CD4-positive, alpha-beta memory T cell (primary cell): ENCODE data around the gene EDC3. TPM values are rescaled to one million over a fixed set of nuclear protein-coding genes. Genes with fewer than 3 reads are reported as not detected.
A peak's percentile ranks its signal among the peaks of the same experiment; 100 is the strongest.

ENCODE experiments used
- CTCF ChIA-PET: fragments of 350-600 bp; sonication (Branson Sonifier 250); formaldehyde crosslinking; loops from one replicate; lab custom pipeline; 2021; ENCODE audit warnings: inconsistent platforms; ENCODE audit not compliant: partially characterized antibody; lab: Charles Lee
- POLR2A ChIA-PET: fragments of 350-600 bp; sonication (Branson Sonifier 250); formaldehyde crosslinking; loops from one replicate; lab custom pipeline; 2021; ENCODE audit not compliant: partially characterized antibody; lab: Charles Lee
- DNase-seq, 5 donors: peaks; one replicate each; pipeline versions ENCODE4 v3.0.0 to v3.0.0-alpha.2; 2020 to 2022; ENCODE audit warnings: mixed read lengths in 1 of 5
- H3K27ac ChIP-seq: one replicate; pipeline ENCODE4 v1.7.0; 2013; ENCODE audit warnings: low read depth, low read length
- H3K27me3 ChIP-seq: 2 replicates; pipeline ENCODE4 v1.7.0; 2013; ENCODE audit warnings: mild to moderate bottlenecking, low read length, moderate library complexity; ENCODE audit not compliant: insufficient read depth
- H3K36me3 ChIP-seq: 2 replicates; pipeline ENCODE4 v1.7.0; 2013; ENCODE audit warnings: mild to moderate bottlenecking, low read length, moderate library complexity; ENCODE audit not compliant: insufficient read depth
- H3K4me1 ChIP-seq: 2 replicates; pipeline ENCODE4 v1.7.0; 2013; ENCODE audit warnings: mild to moderate bottlenecking, low read length, moderate library complexity; ENCODE audit not compliant: insufficient read depth
- H3K4me3 ChIP-seq, 2 donors: one replicate each; pipeline ENCODE4 v1.7.0; 2013; ENCODE audit warnings: low read length in 2 of 2, mild to moderate bottlenecking in 1 of 2
- H3K9me3 ChIP-seq, 2 donors: one replicate each; pipeline ENCODE4 v1.7.0; 2013; ENCODE audit warnings: low read length in 2 of 2, control low read depth in 1 of 2; ENCODE audit not compliant: control insufficient read depth in 1 of 2
- H3K27ac Mint-ChIP-seq, 7 donors: one replicate each; pipeline ENCODE4 v1.8.0; 2020 to 2021; ENCODE audit warnings: mixed read lengths in 7 of 7, mild to moderate bottlenecking in 6 of 7, inconsistent platforms in 3 of 7, moderate library complexity in 3 of 7
- H3K27me3 Mint-ChIP-seq, 2 donors: one replicate each; pipeline ENCODE4 v1.8.0; 2020 to 2021; ENCODE audit warnings: mixed read lengths in 2 of 2
- H3K36me3 Mint-ChIP-seq, 2 donors: one replicate each; pipeline ENCODE4 v1.8.0; 2020 to 2021; ENCODE audit warnings: mixed read lengths in 2 of 2, inconsistent platforms in 1 of 2, mild to moderate bottlenecking in 1 of 2
- H3K4me1 Mint-ChIP-seq, 4 donors: one replicate each; pipeline ENCODE4 v1.8.0; 2020 to 2021; ENCODE audit warnings: mixed read lengths in 4 of 4, mild to moderate bottlenecking in 1 of 4
- H3K4me3 Mint-ChIP-seq, 8 donors: one replicate each; pipeline ENCODE4 v1.8.0; 2020 to 2021; ENCODE audit warnings: mixed read lengths in 8 of 8, mild to moderate bottlenecking in 7 of 8, moderate library complexity in 6 of 8, inconsistent platforms in 3 of 8
- H3K9me3 Mint-ChIP-seq, 8 donors: one replicate each; pipeline ENCODE4 v1.8.0; 2020 to 2021; ENCODE audit warnings: mixed read lengths in 8 of 8, mild to moderate bottlenecking in 5 of 8, inconsistent platforms in 3 of 8, moderate library complexity in 1 of 8
- intact Hi-C: fragments of 100-400 bp; cut with micrococcal nuclease; formaldehyde crosslinking; loops from one replicate; pipeline ENCODE4 v1.15.1; 2023
- polyA plus RNA-seq, 2 donors: library from polyadenylated mRNA; unstranded; fragments of 300-500 nt; fragmentation: Illumina TruSeq; gene quantifications; one replicate each; pipeline ENCODE4 v1.2.3, GENCODE V29; 2021
- total RNA-seq, 2 experiments: library from RNA; stranded (reverse); gene quantifications; one replicate each; pipeline ENCODE4 v1.2.3, GENCODE V29; 2021

The EDC3 gene
- total and polyA plus RNA-seq, 4 experiments from 2014 or later: 22.9 to 40.7 (median 34.4) TPM

DNA sequence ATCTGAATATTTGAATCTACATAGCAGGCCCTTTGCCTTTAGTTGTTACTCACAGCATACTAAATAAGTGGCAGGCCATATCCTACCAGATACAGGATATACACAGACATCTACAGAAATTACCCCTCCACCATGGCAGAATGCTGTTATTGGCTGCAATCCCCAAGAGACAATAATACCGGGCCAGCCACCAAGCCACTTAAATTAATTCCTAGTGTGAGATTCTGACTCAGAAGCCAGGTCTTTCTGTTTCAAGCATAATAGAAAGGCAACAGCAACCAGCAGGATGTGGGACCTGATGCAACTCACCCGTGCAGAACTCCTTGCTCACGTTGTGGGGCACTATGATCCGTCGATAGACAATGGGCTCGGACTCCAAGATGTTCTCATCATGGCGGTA, 40.4 kb downstream of the EDC3 start:
- H3K27ac ChIP-seq: no peak overlapping the region
- no peaks in the 10 kb centered on the region for H3K27me3 ChIP-seq
- CTCF ChIA-PET: interaction anchor here (1.2 to 1.4 kb wide), 2 partner anchors 23 to 114 kb away, joined by 3 to 6 read pairs; no protein-coding TSS in a partner anchor
- no peak overlapping the region for H3K4me3 ChIP-seq
- no peaks in the 10 kb centered on the region for H3K9me3 ChIP-seq
- peaks cover 6 to 12% (median 8%) of the 10 kb centered on the region in 4 donors for H3K4me1 Mint-ChIP-seq
- POLR2A ChIA-PET: no interaction called here
- H3K4me1 ChIP-seq: no peaks in the 10 kb centered on the region
- no peak overlapping the region for H3K4me3 Mint-ChIP-seq
- peak overlapping the region in 1 of 7 donors; percentile 23 for H3K27ac Mint-ChIP-seq
- H3K36me3 ChIP-seq: peaks cover 4% of the 10 kb centered on the region
- H3K36me3 Mint-ChIP-seq: peaks cover 17 to 24% of the 10 kb centered on the region in 2 donors
- intact Hi-C loops: no loop called here
- H3K27me3 Mint-ChIP-seq: no peaks in the 10 kb centered on the region
- no peaks in the 10 kb centered on the region for H3K9me3 Mint-ChIP-seq
- DNase-seq: no peak

DNA sequence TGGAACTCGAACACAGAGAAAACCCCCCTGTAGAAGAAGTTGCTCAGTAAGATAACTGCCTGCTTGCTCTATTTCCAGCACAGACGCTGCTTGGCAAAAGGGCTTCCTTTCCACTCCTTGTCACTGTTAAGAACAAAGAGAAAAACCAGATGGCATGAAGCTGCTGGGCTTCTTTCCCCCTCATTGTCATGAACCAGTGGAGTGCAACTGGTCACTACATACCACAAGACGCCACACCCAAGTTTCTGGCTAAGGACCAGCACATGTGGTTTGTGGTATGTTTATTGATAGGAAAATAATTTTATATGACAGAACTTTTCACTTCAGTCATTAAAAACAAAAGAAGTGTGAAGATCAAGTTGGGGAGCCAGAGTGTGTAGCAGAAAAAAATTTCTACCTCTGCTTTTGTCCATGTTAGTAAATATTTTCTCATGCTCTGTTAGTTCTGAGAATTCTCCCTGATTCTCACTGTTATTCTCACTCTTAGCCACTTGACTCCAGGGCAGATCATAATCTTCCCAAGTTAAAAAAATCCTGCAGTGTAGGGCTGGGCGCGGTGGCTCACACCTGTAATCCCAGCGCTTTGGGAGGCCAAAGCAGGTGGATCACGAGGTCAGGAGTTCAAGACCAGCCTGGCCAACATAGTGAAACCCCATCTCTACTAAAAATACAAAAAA, 42.3 kb downstream of the EDC3 start:
- CTCF ChIA-PET: interaction anchor here (1.3 to 1.4 kb wide), 2 partner anchors 19 to 21 kb away, joined by 3 to 5 read pairs; no protein-coding TSS in a partner anchor
- H3K27ac ChIP-seq: no peak overlapping the region
- no peak overlapping the region for H3K4me3 ChIP-seq
- POLR2A ChIA-PET: no interaction called here
- peak overlapping the region in 3 of 7 donors; percentile 34 to 57 (median 36) for H3K27ac Mint-ChIP-seq
- no peaks in the 10 kb centered on the region for H3K27me3 Mint-ChIP-seq
- H3K27me3 ChIP-seq: no peaks in the 10 kb centered on the region
- H3K4me1 Mint-ChIP-seq: peaks cover 6 to 17% (median 16%) of the 10 kb centered on the region in 4 donors
- H3K36me3 ChIP-seq: peaks cover 4% of the 10 kb centered on the region
- H3K9me3 Mint-ChIP-seq: no peaks in the 10 kb centered on the region
- H3K9me3 ChIP-seq: no peaks in the 10 kb centered on the region
- intact Hi-C loops: no loop called here
- DNase-seq: no peak
- no peaks in the 10 kb centered on the region for H3K4me1 ChIP-seq
- H3K4me3 Mint-ChIP-seq: no peak overlapping the region
- H3K36me3 Mint-ChIP-seq: peaks cover 22 to 33% of the 10 kb centered on the region in 2 donors

DNA sequence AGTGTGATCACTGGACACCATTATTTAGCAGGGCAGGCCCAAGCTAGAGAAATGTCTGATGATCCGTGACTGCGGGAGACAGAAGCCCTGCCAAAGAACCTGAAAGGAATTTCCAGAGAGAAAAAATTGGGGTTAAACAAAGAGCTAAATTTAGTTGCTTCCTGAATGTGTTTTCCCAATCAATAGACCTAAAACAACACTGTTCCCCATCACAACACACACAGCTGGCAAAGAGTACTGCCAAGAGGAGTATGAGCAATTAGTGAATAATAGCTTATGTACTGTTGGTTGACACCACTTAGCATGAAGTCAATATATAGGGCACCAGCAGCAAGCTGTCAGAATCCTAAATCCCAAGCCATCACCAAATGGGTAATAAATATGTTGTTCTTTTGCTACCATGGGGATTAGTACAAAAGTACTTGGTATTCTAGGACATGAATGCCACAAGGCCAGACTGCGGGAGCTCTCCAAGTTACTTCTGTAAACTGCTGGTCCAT, 44.5 kb downstream of the EDC3 start:
- peaks cover 4% of the 10 kb centered on the region for H3K36me3 ChIP-seq

DNA sequence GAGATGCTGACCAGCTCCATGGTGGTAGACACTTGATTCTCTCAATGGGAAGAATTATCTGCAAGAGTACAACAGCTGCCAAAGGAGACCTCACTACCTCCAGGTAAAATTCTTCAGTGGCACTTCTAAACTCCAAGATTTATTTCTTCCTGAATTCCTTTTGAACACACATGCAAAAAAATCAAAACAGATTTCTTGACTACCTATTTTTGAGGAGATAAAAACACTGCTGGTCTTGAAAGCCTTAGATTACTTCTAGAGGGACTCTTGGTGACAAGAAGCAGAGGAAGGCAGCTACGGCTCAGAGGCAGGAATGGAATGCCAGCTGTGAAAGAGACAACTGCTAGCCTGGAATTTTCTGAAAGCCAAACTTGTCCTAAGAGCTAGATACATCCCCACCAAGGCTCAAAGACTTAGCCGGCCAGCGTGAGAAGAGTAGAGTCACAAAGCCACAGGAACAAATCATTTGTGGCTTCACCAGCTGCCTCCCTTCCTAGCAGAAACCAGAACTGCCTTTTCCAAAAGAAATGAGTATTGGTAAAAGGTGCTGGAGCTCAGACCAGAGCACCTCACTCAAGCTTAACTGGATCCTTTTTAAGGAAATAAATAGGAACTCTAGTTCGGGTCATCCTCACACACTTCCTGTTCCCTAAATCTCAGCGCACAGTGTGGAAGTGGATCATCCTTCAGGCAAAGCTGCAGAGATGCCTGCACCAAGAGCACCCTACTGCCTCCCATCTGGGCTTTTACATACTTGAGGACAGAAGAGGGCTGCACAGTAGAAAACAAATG, 47.6 kb downstream of the EDC3 start:
- H3K9me3 ChIP-seq: no peaks in the 10 kb centered on the region
- Mint-ChIP-seq H3K27ac (peak overlapping the region in 1 of 7 donors; percentile 41), H3K4me1 (peaks cover 4 to 18% (median 14%) of the 10 kb centered on the region in 4 donors), H3K9me3 (no peaks in the 10 kb centered on the region), H3K4me3 (no peak overlapping the region), H3K27me3 (no peaks in the 10 kb centered on the region), H3K36me3 (peaks cover 11 to 46% of the 10 kb centered on the region in 2 donors)
- POLR2A ChIA-PET: no interaction called here
- no peak for DNase-seq
- H3K27ac ChIP-seq: no peak overlapping the region
- no peaks in the 10 kb centered on the region for H3K27me3 ChIP-seq
- CTCF ChIA-PET: interaction anchor here (2.5 kb wide), 1 partner anchor 12 kb away, joined by 9 read pairs; no protein-coding TSS in a partner anchor
- H3K4me3 ChIP-seq: no peak overlapping the region
- no peaks in the 10 kb centered on the region for H3K36me3 ChIP-seq
- H3K4me1 ChIP-seq: no peaks in the 10 kb centered on the region
- intact Hi-C loops: no loop called here

More for the DNA sequence above, 44.5 kb downstream of the EDC3 start:
- H3K27me3 ChIP-seq: no peaks in the 10 kb centered on the region
- H3K4me1 ChIP-seq: no peaks in the 10 kb centered on the region
- intact Hi-C loops: no loop called here
- Mint-ChIP-seq H3K27me3 (no peaks in the 10 kb centered on the region), H3K4me3 (no peak overlapping the region), H3K36me3 (peaks cover 22 to 43% of the 10 kb centered on the region in 2 donors), H3K9me3 (no peaks in the 10 kb centered on the region), H3K27ac (no peak overlapping the region), H3K4me1 (peaks cover 0 to 15% (median 14%) of the 10 kb centered on the region in 4 donors)
- ChIA-PET POLR2A (no interaction called here), CTCF (interaction anchor here (0.9 kb wide), 1 partner anchor 121 kb away, joined by 3 read pairs; no protein-coding TSS in a partner anchor)
- H3K4me3 ChIP-seq: no peak overlapping the region
- DNase-seq: no peak
- no peaks in the 10 kb centered on the region for H3K9me3 ChIP-seq
- H3K27ac ChIP-seq: no peak overlapping the region

DNA sequence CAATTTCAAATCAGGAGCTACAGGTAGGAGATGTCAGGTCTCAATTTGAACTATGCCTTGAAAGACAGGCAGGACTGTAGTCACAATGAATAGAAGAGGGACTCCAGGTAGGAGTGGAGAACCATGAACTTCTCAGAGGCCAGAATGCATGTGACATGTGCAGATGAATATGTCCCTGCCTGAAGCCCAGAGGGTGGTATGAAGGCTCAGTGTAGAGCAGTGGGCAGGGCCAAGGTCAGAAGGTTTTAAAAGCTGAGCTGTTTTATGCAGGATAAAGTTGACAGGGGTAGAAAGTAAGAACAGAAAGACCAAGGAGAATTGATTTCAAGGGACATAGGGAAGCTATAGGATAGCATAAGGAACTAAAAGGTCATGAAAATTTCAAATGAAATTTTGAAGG, 49.3 kb downstream of the EDC3 start:
- H3K9me3 Mint-ChIP-seq: no peaks in the 10 kb centered on the region
- H3K4me3 ChIP-seq: no peak overlapping the region
- H3K27ac Mint-ChIP-seq: peak overlapping the region in 3 of 7 donors; percentile 3 to 79 (median 74)
- H3K27ac ChIP-seq: no peak overlapping the region
- H3K36me3 ChIP-seq: no peaks in the 10 kb centered on the region
- H3K9me3 ChIP-seq: no peaks in the 10 kb centered on the region
- H3K4me1 Mint-ChIP-seq: peaks cover 4 to 18% (median 12%) of the 10 kb centered on the region in 4 donors
- no peaks in the 10 kb centered on the region for H3K4me1 ChIP-seq
- DNase-seq: no peak
- no peaks in the 10 kb centered on the region for H3K27me3 Mint-ChIP-seq
- ChIA-PET CTCF (interaction anchor here (0.7 to 1.7 kb wide), 6 partner anchors 9 to 124 kb away, joined by 3 to 10 read pairs (median 4); no protein-coding TSS in a partner anchor), POLR2A (interaction anchor here (0.6 to 1.2 kb wide), 2 partner anchors 111 to 310 kb away, joined by 3 to 4 read pairs; partner anchors contain the start of gene RPP25)
- intact Hi-C loops: no loop called here
- H3K36me3 Mint-ChIP-seq: peaks cover 8 to 51% of the 10 kb centered on the region in 2 donors
- no peak overlapping the region for H3K4me3 Mint-ChIP-seq
- H3K27me3 ChIP-seq: no peaks in the 10 kb centered on the region

DNA sequence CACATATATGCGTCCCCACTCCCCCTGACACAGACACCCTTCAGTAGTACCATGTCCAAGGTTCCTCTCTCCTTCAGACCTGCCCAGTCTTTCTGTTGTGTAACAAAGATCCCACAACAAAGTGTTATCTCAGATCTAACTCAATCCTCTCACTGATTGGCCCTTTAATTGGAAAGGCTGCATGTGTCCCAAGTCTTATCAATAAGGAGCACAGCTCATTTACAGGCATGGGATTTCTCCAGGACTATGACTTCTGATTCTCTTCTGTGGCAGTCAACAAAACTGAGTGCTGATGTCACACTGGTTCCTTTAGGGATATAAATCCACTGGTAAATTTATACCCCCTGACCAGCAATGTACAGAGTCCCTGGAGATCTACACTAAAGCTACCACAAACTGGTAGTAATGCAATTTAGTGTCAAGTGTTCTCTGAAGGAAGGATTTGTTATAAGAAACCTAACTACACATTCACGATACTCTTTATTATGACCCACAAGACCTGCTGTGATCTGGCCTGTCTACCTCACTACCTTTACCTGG, 52.1 kb downstream of the EDC3 start:
- Mint-ChIP-seq H3K4me3 (no peak overlapping the region), H3K36me3 (peaks cover 10 to 64% of the 10 kb centered on the region in 2 donors), H3K9me3 (no peaks in the 10 kb centered on the region), H3K27ac (peak overlapping the region in 6 of 7 donors; percentile 8 to 83 (median 48)), H3K4me1 (peaks cover 3 to 9% (median 5%) of the 10 kb centered on the region in 4 donors), H3K27me3 (no peaks in the 10 kb centered on the region)
- Histone ChIP-seq H3K4me1 (no peaks in the 10 kb centered on the region), H3K36me3 (peaks cover 16% of the 10 kb centered on the region), H3K27ac (no peak overlapping the region), H3K9me3 (no peaks in the 10 kb centered on the region), H3K4me3 (no peak overlapping the region), H3K27me3 (no peaks in the 10 kb centered on the region)
- intact Hi-C loops: no loop called here
- ChIA-PET CTCF (no interaction called here), POLR2A (no interaction called here)
- no peak for DNase-seq
